BJ (cell line): ENCODE data around the gene TH. TPM values are rescaled to one million over a fixed set of nuclear protein-coding genes. Genes with fewer than 3 reads are reported as not detected.

ENCODE experiments used
- CTCF ChIA-PET: fragments of 350-600 bp; formaldehyde crosslinking; extraction: SDS; loops from one replicate; lab custom pipeline; 2021; ENCODE audit warnings: antibody characterized with exemption, inconsistent platforms; lab: Yijun Ruan, JAX
- POLR2A ChIA-PET: fragments of 300-600 bp; sonication (Branson Sonifier 250); formaldehyde crosslinking; extraction: SDS; loops from one replicate; lab custom pipeline; 2021; ENCODE audit warnings: antibody characterized with exemption; lab: Charles Lee
- DNase-seq: peaks from one replicate; pipeline ENCODE4 v3.0.0-alpha.2; 2011; ENCODE audit warnings: low read depth
- H3K27me3 ChIP-seq: 2 replicates; pipeline ENCODE4 v1.6.0; 2011; ENCODE audit warnings: low read length; ENCODE audit not compliant: control insufficient read depth, insufficient read depth
- H3K36me3 ChIP-seq: 2 replicates; pipeline ENCODE4 v1.5.1; 2011; ENCODE audit warnings: low read length; ENCODE audit not compliant: control insufficient read depth, insufficient read depth
- H3K4me3 ChIP-seq: 2 replicates; pipeline ENCODE4 v1.5.1; 2011; ENCODE audit warnings: low read depth, mild to moderate bottlenecking, control low read depth, low read length
- CTCF ChIP-seq: IDR thresholded peaks from 2 replicates; pipeline ENCODE4 v1.5.1; 2011; ENCODE audit warnings: low read depth, mild to moderate bottlenecking, control low read depth, inconsistent platforms, low read length, moderate library complexity; ENCODE audit not compliant: insufficient read depth
- polyA plus RNA-seq: library from polyadenylated mRNA; depleted of rRNA; stranded (reverse); fragments of >200 nt; gene quantifications from 2 replicates; pipeline ENCODE4 v1.2.3, GENCODE V29; 2011; rRNA removed
- small RNA-seq: library from RNA; depleted of rRNA; stranded (forward); fragments of <200 nt; gene quantifications from one replicate; pipeline ENCODE3, GENCODE V24; 2012; ENCODE audit warnings: low replicate concordance, low read depth; ENCODE audit not compliant: insufficient read length

The TH gene
- polyA plus RNA-seq, 1 experiment = not detected

- no peak for DNase-seq
- Histone ChIP-seq H3K27me3 (no peaks in the 10 kb centered on the region; the same call in 1 of the 2 replicates), H3K36me3 (no peaks in the 10 kb centered on the region), H3K4me3 (no peak overlapping the region)
- ChIA-PET CTCF (interaction anchor here (1.3 to 1.9 kb wide), 3 partner anchors 17 to 37 kb away, joined by 3 to 6 read pairs (median 4); no protein-coding TSS in a partner anchor), POLR2A (no interaction called here)
- TF ChIP-seq CTCF = no peak
Measured at GRCh38 chr11:2114430-2115241, 57.0 kb downstream of the TH start.

Small RNA genes within 50 kb of the gene (small RNA-seq; reads per million reads assigned to genes)
- gene MIR4686 (not detected), gene MIR483 (3.4 reads per million, percentile 44 among the genes with 10 or more reads in this experiment)

Other genes with a start within 250 kb of the TH start
- gene MRPL23, start 224.5 kb downstream of the TH start, polyA plus RNA-seq = 39.8 and 43.5 TPM in 2 replicates
- 1.7 and 1.9 TPM in 2 replicates for gene H19, start 174.0 kb downstream of the TH start, polyA plus RNA-seq
- 20.3 and 20.4 TPM in 2 replicates for gene IGF2, start 32.4 kb downstream of the TH start, polyA plus RNA-seq
- gene INS, start 10.6 kb downstream of the TH start, polyA plus RNA-seq = not detected in 2 replicates
- gene ASCL2, start 98.8 kb upstream of the TH start, polyA plus RNA-seq = not detected in 2 replicates
- not detected in 2 replicates for gene C11orf21, start 130.1 kb upstream of the TH start, polyA plus RNA-seq
- 0.42 TPM in 1 of 2 replicates, not detected in the other for gene TSPAN32, start 130.2 kb upstream of the TH start, polyA plus RNA-seq
- 479 and 875 TPM in 2 replicates for gene CD81, start 205.5 kb upstream of the TH start, polyA plus RNA-seq
- gene TSSC4, start 228.9 kb upstream of the TH start, polyA plus RNA-seq = 16.3 and 30.5 TPM in 2 replicates